ENCODE data around the gene SLA2. TPM values are rescaled to one million over a fixed set of nuclear protein-coding genes. Genes with fewer than 3 reads are reported as not detected.

Gene SLA2
- total RNA-seq, 1 experiment from 2014 or later: 0.13 TPM

DNA sequence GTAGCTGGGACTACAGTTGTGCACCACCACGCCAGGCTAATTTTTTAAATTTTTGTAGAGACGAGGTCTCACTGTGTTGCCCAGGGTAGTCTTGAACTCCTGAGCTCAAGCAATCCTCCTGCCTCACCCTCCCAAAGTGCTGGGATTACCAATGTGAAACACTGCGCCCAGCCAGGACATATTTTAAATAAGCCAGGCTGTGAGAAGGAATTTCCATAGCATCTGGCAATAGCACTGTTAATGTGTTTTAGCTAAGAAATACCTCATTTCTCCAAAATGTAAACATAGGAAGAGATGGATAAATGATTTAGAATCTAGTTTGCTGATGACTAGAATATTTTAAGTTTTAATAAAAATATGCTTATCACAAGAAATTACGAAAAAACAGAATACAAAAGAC is 27.0 kb upstream of the SLA2 start:
- ATAC-seq: no peak
- no peak for DNase-seq (ENCODE audit: low read depth, low spot score)
- Histone ChIP-seq H3K36me3 (ENCODE audit: control insufficient read depth, insufficient read depth, low read length) (no peaks in the 10 kb centered on the region), H3K27me3 (ENCODE audit: control insufficient read depth, insufficient read depth, low read length) (no peaks in the 10 kb centered on the region), H3K4me1 (ENCODE audit: control insufficient read depth, insufficient read depth, low read length) (no peaks in the 10 kb centered on the region), H3K4me3 (ENCODE audit: low read depth in 2 of 2, low read length in 2 of 2) (no peak overlapping the region), H3K9me3 (ENCODE audit: control insufficient read depth, insufficient read depth, low read depth, low read length) (no peaks in the 10 kb centered on the region), H3K27ac (ENCODE audit: low read length) (no peak overlapping the region)
- intact Hi-C loops (cut with micrococcal nuclease; ENCODE audit: unreplicated experiment) (no loop called here), in situ Hi-C loops (cut with HindIII; ENCODE audit: low pct_unique_long_range_greater_than_20kb, low sequenced_read_pairs) (no loop called here)
- ChIA-PET CTCF (no interaction called here), POLR2A (interaction anchor here (0.6 kb wide), 1 partner anchor 11 kb away, joined by 5 read pairs; no protein-coding TSS in a partner anchor)
- TF ChIP-seq TCF7L2 (IDR thresholded peaks at IDR 0.05; ENCODE audit: low read depth, low read length) (no peak), SIN3A (IDR thresholded peaks at IDR 0.05; ENCODE audit: borderline replicate concordance, insufficient read depth, low read depth, low read length) (no peak), POLR2AphosphoS5 (IDR thresholded peaks at IDR 0.05; ENCODE audit: low read depth, low read length) (no peak), CTCF (IDR thresholded peaks at IDR 0.05) (no peak)
- TF ChIP-seq, protein P1, sequence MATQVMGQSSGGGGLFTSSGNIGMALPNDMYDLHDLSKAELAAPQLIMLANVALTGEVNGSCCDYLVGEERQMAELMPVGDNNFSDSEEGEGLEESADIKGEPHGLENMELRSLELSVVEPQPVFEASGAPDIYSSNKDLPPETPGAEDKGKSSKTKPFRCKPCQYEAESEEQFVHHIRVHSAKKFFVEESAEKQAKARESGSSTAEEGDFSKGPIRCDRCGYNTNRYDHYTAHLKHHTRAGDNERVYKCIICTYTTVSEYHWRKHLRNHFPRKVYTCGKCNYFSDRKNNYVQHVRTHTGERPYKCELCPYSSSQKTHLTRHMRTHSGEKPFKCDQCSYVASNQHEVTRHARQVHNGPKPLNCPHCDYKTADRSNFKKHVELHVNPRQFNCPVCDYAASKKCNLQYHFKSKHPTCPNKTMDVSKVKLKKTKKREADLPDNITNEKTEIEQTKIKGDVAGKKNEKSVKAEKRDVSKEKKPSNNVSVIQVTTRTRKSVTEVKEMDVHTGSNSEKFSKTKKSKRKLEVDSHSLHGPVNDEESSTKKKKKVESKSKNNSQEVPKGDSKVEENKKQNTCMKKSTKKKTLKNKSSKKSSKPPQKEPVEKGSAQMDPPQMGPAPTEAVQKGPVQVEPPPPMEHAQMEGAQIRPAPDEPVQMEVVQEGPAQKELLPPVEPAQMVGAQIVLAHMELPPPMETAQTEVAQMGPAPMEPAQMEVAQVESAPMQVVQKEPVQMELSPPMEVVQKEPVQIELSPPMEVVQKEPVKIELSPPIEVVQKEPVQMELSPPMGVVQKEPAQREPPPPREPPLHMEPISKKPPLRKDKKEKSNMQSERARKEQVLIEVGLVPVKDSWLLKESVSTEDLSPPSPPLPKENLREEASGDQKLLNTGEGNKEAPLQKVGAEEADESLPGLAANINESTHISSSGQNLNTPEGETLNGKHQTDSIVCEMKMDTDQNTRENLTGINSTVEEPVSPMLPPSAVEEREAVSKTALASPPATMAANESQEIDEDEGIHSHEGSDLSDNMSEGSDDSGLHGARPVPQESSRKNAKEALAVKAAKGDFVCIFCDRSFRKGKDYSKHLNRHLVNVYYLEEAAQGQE (IDR thresholded peaks at IDR 0.05; ENCODE audit: insufficient read depth in 1 of 2, low read depth in 2 of 2, low read length in 1 of 2): no peak
- BruUV-seq (replicated peaks): no TSS peak

- ChIA-PET POLR2A (no interaction called here), CTCF (no interaction called here)
- in situ Hi-C loops (cut with HindIII; ENCODE audit: low pct_unique_long_range_greater_than_20kb, low sequenced_read_pairs): no loop called here
- Histone ChIP-seq H3K4me1 (ENCODE audit: control insufficient read depth, insufficient read depth, low read length) (no peaks in the 10 kb centered on the region), H3K27me3 (ENCODE audit: control insufficient read depth, insufficient read depth, low read length) (no peaks in the 10 kb centered on the region), H3K4me3 (ENCODE audit: low read depth in 2 of 2, low read length in 2 of 2) (no peak overlapping the region), H3K9me3 (ENCODE audit: control insufficient read depth, insufficient read depth, low read depth, low read length) (no peaks in the 10 kb centered on the region), H3K36me3 (ENCODE audit: control insufficient read depth, insufficient read depth, low read length) (no peaks in the 10 kb centered on the region), H3K27ac (ENCODE audit: low read length) (no peak overlapping the region)
- intact Hi-C loops (cut with micrococcal nuclease; ENCODE audit: unreplicated experiment): no loop called here
- no TSS peak for BruUV-seq (replicated peaks)
- DNase-seq (ENCODE audit: low read depth, low spot score) (no peak), ATAC-seq (no peak)
- TF ChIP-seq SIN3A (IDR thresholded peaks at IDR 0.05; ENCODE audit: borderline replicate concordance, insufficient read depth, low read depth, low read length) (no peak), TCF7L2 (IDR thresholded peaks at IDR 0.05; ENCODE audit: low read depth, low read length) (no peak), CTCF (IDR thresholded peaks at IDR 0.05) (no peak), POLR2AphosphoS5 (IDR thresholded peaks at IDR 0.05; ENCODE audit: low read depth, low read length) (no peak)
- TF ChIP-seq, protein P1 (IDR thresholded peaks at IDR 0.05; ENCODE audit: insufficient read depth in 1 of 2, low read depth in 2 of 2, low read length in 1 of 2): no peak
These were observed 24.8 kb upstream of the SLA2 start for GRCh38 chr20:36670665-36671357.
